K562 (cell line): Measurements from ENCODE around the gene AGRP. TPM values are rescaled to one million over a fixed set of nuclear protein-coding genes. Genes with fewer than 3 reads are reported as not detected.

Experiments used
- ATF6 ChIP-seq: sonication (generic); formaldehyde crosslinking; IDR thresholded peaks from 2 replicates; pipeline ENCODE4 v1.4.0; 2020; ENCODE audit warnings: mild to moderate bottlenecking, missing genetic modification reagents
- BACH1 ChIP-seq: fragments of 200-800 bp; sonication (Bioruptor generic); IDR thresholded peaks from 2 replicates; pipeline ENCODE4 v1.6.1; 2016; ENCODE audit warnings: missing genetic modification characterization, missing compliant biosample characterization
- BRF1 ChIP-seq: IDR thresholded peaks from 3 replicates; pipeline ENCODE4 v1.6.1; 2011; ENCODE audit warnings: borderline replicate concordance, mild to moderate bottlenecking; ENCODE audit not compliant: insufficient read length; ENCODE audit errors: extremely low read depth
- COPS2 ChIP-seq: fragments of 450-650 bp; conservative IDR thresholded peaks from 2 replicates; pipeline ENCODE4 v1.6.1; 2016; ENCODE audit warnings: mild to moderate bottlenecking, moderate library complexity
- ESRRB ChIP-seq: fragments of 250-450 bp; sonication (Bioruptor Pico); IDR thresholded peaks from 2 replicates; pipeline ENCODE4 v1.5.0; 2020; ENCODE audit warnings: mild to moderate bottlenecking, moderate library complexity, borderline replicate concordance
- FOXO4 ChIP-seq: fragments of 450-650 bp; formaldehyde crosslinking; IDR thresholded peaks from 2 replicates; pipeline ENCODE4 v1.4.0; 2020; ENCODE audit warnings: mild to moderate bottlenecking, moderate library complexity
- GATAD2A ChIP-seq: fragments of 450-650 bp; IDR thresholded peaks from 2 replicates; pipeline ENCODE4 v1.6.1; 2017
- LARP7 ChIP-seq: fragments of 450-650 bp; IDR thresholded peaks from 2 replicates; pipeline ENCODE4 v1.6.1; 2016
- MXD1 ChIP-seq: fragments of 250-450 bp; sonication (Bioruptor Pico); IDR thresholded peaks from 2 replicates; pipeline ENCODE4 v1.8.0; 2021; ENCODE audit warnings: borderline replicate concordance, mild to moderate bottlenecking, moderate library complexity; ENCODE audit not compliant: poor library complexity, severe bottlenecking
- NR2C1 ChIP-seq, 2 experiments: fragments of 450-650 bp; IDR thresholded peaks; 2 replicates each; pipeline ENCODE4 v1.6.1; 2017; ENCODE audit warnings: mild to moderate bottlenecking in 2 of 2, antibody characterized with exemption in 1 of 2, inconsistent platforms in 1 of 2, missing compliant biosample characterization in 1 of 2, missing genetic modification characterization in 1 of 2
- RBM34 ChIP-seq: fragments of 200-400 bp; formaldehyde crosslinking; IDR thresholded peaks from 2 replicates; pipeline ENCODE4 v1.6.1; 2018; ENCODE audit warnings: low read length, borderline replicate concordance; ENCODE audit not compliant: insufficient read depth
- RNF219 ChIP-seq: fragments of 250-450 bp; sonication (Bioruptor Pico); IDR thresholded peaks from 2 replicates; pipeline ENCODE4 v1.5.0; 2022; ENCODE audit warnings: mild to moderate bottlenecking
- SMARCB1 ChIP-seq: IDR thresholded peaks from 2 replicates; pipeline ENCODE4 v1.6.1; 2011; ENCODE audit warnings: improper control_type of control experiment, low read depth; ENCODE audit not compliant: insufficient read length
- THAP7 ChIP-seq: fragments of 250-450 bp; sonication (Bioruptor Pico); IDR thresholded peaks from 2 replicates; pipeline ENCODE4 v1.5.0; 2021
- ZFPM2 ChIP-seq: fragments of 250-450 bp; sonication (Bioruptor Pico); IDR thresholded peaks from 2 replicates; pipeline ENCODE4 v1.5.1; 2022; ENCODE audit warnings: mild to moderate bottlenecking
- ZNF354B ChIP-seq: fragments of 250-450 bp; sonication (Bioruptor Pico); IDR thresholded peaks from 2 replicates; pipeline ENCODE4 v1.4.0; 2020
- ZNF398 ChIP-seq: fragments of 250-450 bp; sonication (Bioruptor Pico); IDR thresholded peaks from 2 replicates; pipeline ENCODE4 v1.8.0; 2021; ENCODE audit warnings: moderate library complexity, mild to moderate bottlenecking, inconsistent platforms
- ZNF778 ChIP-seq: fragments of 450-650 bp; formaldehyde crosslinking; IDR thresholded peaks from 2 replicates; pipeline ENCODE4 v1.4.0; 2020; ENCODE audit warnings: mild to moderate bottlenecking, moderate library complexity
- polyA plus RNA-seq, 8 experiments: library from polyadenylated mRNA; depleted of rRNA in 4 of 8; stranded (reverse) in 5 of 8; unstranded in 3 of 8; fragments of >200 nt; fragmentation: Nextera tagmentation in 2 of 8; fragmentation: Illumina TruSeq in 1 of 8; extraction: Ambion mirVana in 2 of 8; extraction: Trizol in 1 of 8; gene quantifications; 2 replicates each; pipeline versions ENCODE4 v1.2.1 to v1.2.3, GENCODE V29; 2011 to 2014; ENCODE audit warnings: inconsistent platforms in 1 of 8, missing spikeins in 1 of 8
- total RNA-seq, 7 experiments: library from RNA; depleted of rRNA in 6 of 7; stranded (reverse); fragments of >200 nt in 6 of 7; fragmentation: Illumina TruSeq in 2 of 7; extraction: Trizol in 2 of 7; gene quantifications; 2 replicates each; pipeline versions ENCODE4 v1.2.1 to v1.2.3, GENCODE V29; 2011 to 2021; ENCODE audit warnings: low replicate concordance in 1 of 7

Gene AGRP
- total and polyA plus RNA-seq, 9 of the 15 experiments (the other 6 are each of a cell fraction or from before 2014, with no cell fraction given), result not detected

- TF ChIP-seq ATF6 (CRISPR knock-in tag) (no peak), COPS2 (no peak), SMARCB1 (no peak), FOXO4 (no peak), THAP7 (CRISPR knock-in tag) (no peak), LARP7 (no peak), BACH1 (tag) (no peak), ESRRB (CRISPR knock-in tag) (no peak), BRF1 (no peak), RBM34 (no peak), NR2C1 (IDR thresholded peaks at IDR 0.05) (no peak), NR2C1 (tag; IDR thresholded peaks at IDR 0.05) (no peak), ZNF354B (no peak), ZNF778 (CRISPR knock-in tag) (no peak), MXD1 (CRISPR knock-in tag) (no peak), ZNF398 (CRISPR knock-in tag) (no peak), RNF219 (no peak), GATAD2A (no peak), ZFPM2 (CRISPR knock-in tag) (no peak)
These were observed 42.9 kb upstream of the AGRP start (continued) for GRCh38 chr16:67526149-67526791.
